ENCODE measurements around the gene ALPP. TPM values are rescaled to one million over a fixed set of nuclear protein-coding genes. Genes with fewer than 3 reads are reported as not detected.
"Not testable (repeated sequence)": the region's sequence is repeated elsewhere in the genome, so short reads cannot be mapped to it uniquely, and the experiment has no call there.

Gene ALPP
- under 1 TPM; 0.11 to 0.37 TPM for total RNA-seq

- peaks cover 12% of the 10 kb centered on the region for H3K27me3 ChIP-seq
- not testable (repeated sequence) for H3K9ac ChIP-seq (ENCODE audit: low read depth in 2 of 2, low read length in 2 of 2); DNase-seq
Observed at GRCh38 chr2:232378735-232379151, at the start of gene ALPP. ALPP (plus strand) TSS chr2:232378751; CDS start chr2:232378803, 52 bp downstream.

GRCh38 chr2:232329716-232330067 is 48.9 kb upstream of the ALPP start:
- no peak for DNase-seq
- H3K27me3 ChIP-seq: no peaks in the 10 kb centered on the region
- H3K9ac ChIP-seq (ENCODE audit: low read depth in 2 of 2, low read length in 2 of 2): no peak overlapping the region
- H3K9me3 ChIP-seq: no peaks in the 10 kb centered on the region
- intact Hi-C loops (cut with DNase I): loop anchor here (5.0 kb wide), 1 partner anchor 407 kb away; no protein-coding TSS in a partner anchor
- no peaks in the 10 kb centered on the region for H3K4me1 ChIP-seq
- no peak overlapping the region for H3K4me3 ChIP-seq
- no peaks in the 10 kb centered on the region for H3K36me3 ChIP-seq
- no peak overlapping the region for H3K27ac ChIP-seq
- no peak for TF ChIP-seq CTCF (IDR thresholded peaks at IDR 0.05)

More at GRCh38 chr2:232378735-232379151, at the start of gene ALPP:
- H3K4me3 ChIP-seq; H3K36me3 ChIP-seq; H3K9me3 ChIP-seq; H3K4me1 ChIP-seq; H3K27ac ChIP-seq; intact Hi-C loops (cut with DNase I): not testable (repeated sequence)

- H3K9me3 ChIP-seq: no peaks in the 10 kb centered on the region
- intact Hi-C loops (cut with DNase I): no loop called here
- no peaks in the 10 kb centered on the region for H3K4me1 ChIP-seq
- DNase-seq: no peak
- H3K9ac ChIP-seq (ENCODE audit: low read depth in 2 of 2, low read length in 2 of 2): no peak overlapping the region
- H3K4me3 ChIP-seq: no peak overlapping the region
- H3K27me3 ChIP-seq: no peaks in the 10 kb centered on the region
- no peak overlapping the region for H3K27ac ChIP-seq
- H3K36me3 ChIP-seq: no peaks in the 10 kb centered on the region
- no peak for TF ChIP-seq CTCF (IDR thresholded peaks at IDR 0.05)
Observed at GRCh38 chr2:232330068-232330999, 48.2 kb upstream of the ALPP start.

GRCh38 chr2:232331061-232331460 is 47.5 kb upstream of the ALPP start:
- intact Hi-C loops (cut with DNase I); DNase-seq; H3K9ac ChIP-seq (ENCODE audit: low read depth in 2 of 2, low read length in 2 of 2): not testable (repeated sequence)

GRCh38 chr2:232331641-232332040 is 46.9 kb upstream of the ALPP start:
- H3K9ac ChIP-seq (ENCODE audit: low read depth in 2 of 2, low read length in 2 of 2); H3K27me3 ChIP-seq; DNase-seq; H3K9me3 ChIP-seq; H3K36me3 ChIP-seq; H3K27ac ChIP-seq; H3K4me1 ChIP-seq; intact Hi-C loops (cut with DNase I); H3K4me3 ChIP-seq: not testable (repeated sequence)

More at GRCh38 chr2:232331061-232331460, 47.5 kb upstream of the ALPP start:
- not testable (repeated sequence) for H3K4me1 ChIP-seq, H3K9me3 ChIP-seq, H3K4me3 ChIP-seq, H3K27me3 ChIP-seq, H3K27ac ChIP-seq, H3K36me3 ChIP-seq

- H3K9ac ChIP-seq (ENCODE audit: low read depth in 2 of 2, low read length in 2 of 2); H3K27ac ChIP-seq; H3K27me3 ChIP-seq; H3K4me1 ChIP-seq; H3K9me3 ChIP-seq; H3K4me3 ChIP-seq; intact Hi-C loops (cut with DNase I); H3K36me3 ChIP-seq; DNase-seq: not testable (repeated sequence)
Observed at GRCh38 chr2:232332244-232332939, 46.2 kb upstream of the ALPP start.

GRCh38 chr2:232332940-232333259 is 45.7 kb upstream of the ALPP start:
- no peak overlapping the region for H3K27ac ChIP-seq
- H3K27me3 ChIP-seq: no peaks in the 10 kb centered on the region
- no peak for TF ChIP-seq CTCF (IDR thresholded peaks at IDR 0.05)
- no peaks in the 10 kb centered on the region for H3K4me1 ChIP-seq
- intact Hi-C loops (cut with DNase I): no loop called here
- no peak overlapping the region for H3K9ac ChIP-seq (ENCODE audit: low read depth in 2 of 2, low read length in 2 of 2)
- no peaks in the 10 kb centered on the region for H3K9me3 ChIP-seq
- no peaks in the 10 kb centered on the region for H3K36me3 ChIP-seq
- no peak overlapping the region for H3K4me3 ChIP-seq
- DNase-seq: no peak
